Activated naive CD4-positive, alpha-beta T cell treated with anti-CD3 and anti-CD28 coated beads, Interleukin-2, amount 50 U/mL, for 24 hours (primary cell): Measurements from ENCODE around the gene CCDC73.
A peak's percentile ranks its signal among the peaks of the same experiment; 100 is the strongest.
"Not testable (repeated sequence)": the region's sequence is repeated elsewhere in the genome, so short reads cannot be mapped to it uniquely, and the experiment has no call there.

ENCODE experiments used
- H3K27ac Mint-ChIP-seq: one replicate; pipeline ENCODE4 v1.8.0; 2021; ENCODE audit warnings: mild to moderate bottlenecking, mixed read lengths
- H3K27me3 Mint-ChIP-seq: one replicate; pipeline ENCODE4 v1.8.0; 2021; ENCODE audit warnings: mixed read lengths
- H3K36me3 Mint-ChIP-seq: one replicate; pipeline ENCODE4 v1.8.0; 2021; ENCODE audit warnings: mixed read lengths
- H3K4me1 Mint-ChIP-seq: one replicate; pipeline ENCODE4 v1.8.0; 2021; ENCODE audit warnings: mixed read lengths
- H3K4me3 Mint-ChIP-seq: one replicate; pipeline ENCODE4 v1.8.0; 2021; ENCODE audit warnings: mild to moderate bottlenecking, mixed read lengths
- H3K9me3 Mint-ChIP-seq: one replicate; pipeline ENCODE4 v1.8.0; 2021; ENCODE audit warnings: mixed read lengths

CCDC73 gene

DNA sequence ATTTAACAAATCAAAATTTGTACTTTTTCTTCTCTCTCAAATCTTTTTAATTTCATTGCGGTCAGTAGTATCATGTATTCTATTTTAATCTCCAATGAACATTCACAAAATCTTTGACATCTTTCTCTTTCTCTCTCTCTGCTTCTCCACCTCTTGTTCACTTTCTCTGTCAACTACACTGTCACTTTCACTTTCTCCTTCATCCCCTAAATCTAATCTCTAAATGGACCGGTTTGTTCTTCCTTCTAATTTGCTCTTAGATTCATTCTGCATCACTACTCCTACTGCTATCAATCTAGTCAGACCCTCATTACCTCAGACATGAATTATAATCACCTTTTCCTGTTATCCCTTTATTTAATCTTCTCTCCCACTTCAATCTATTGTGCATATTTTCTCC lies 18.6 kb downstream of the CCDC73 start:
- Mint-ChIP-seq H3K36me3 (no peaks in the 10 kb centered on the region), H3K4me3 (peak overlapping the region; percentile 31), H3K9me3 (no peaks in the 10 kb centered on the region), H3K27me3 (no peaks in the 10 kb centered on the region), H3K27ac (no peak overlapping the region), H3K4me1 (peaks cover 12% of the 10 kb centered on the region)

DNA sequence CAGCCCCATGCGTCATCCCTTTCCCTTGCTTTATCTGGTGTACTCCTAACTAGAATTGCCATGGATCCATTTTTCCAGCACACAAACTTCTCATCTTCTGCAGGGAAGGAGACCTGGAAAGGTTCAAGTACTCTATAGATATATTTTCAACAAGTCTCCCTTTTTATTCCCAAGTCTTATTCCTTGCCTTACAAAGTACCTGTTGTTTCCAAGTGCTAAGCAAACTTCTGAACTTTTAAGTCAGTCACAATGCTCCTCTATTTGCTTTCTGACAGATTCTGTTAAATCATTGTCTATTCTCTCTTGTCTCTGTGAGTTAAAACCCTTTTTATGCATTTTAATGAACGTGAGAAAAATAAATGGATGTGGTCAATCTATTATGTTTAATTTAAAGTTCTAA lies 20.4 kb downstream of the CCDC73 start:
- H3K27ac Mint-ChIP-seq = no peak overlapping the region
- peaks cover 12% of the 10 kb centered on the region for H3K4me1 Mint-ChIP-seq
- no peaks in the 10 kb centered on the region for H3K27me3 Mint-ChIP-seq
- no peak overlapping the region for H3K4me3 Mint-ChIP-seq
- no peaks in the 10 kb centered on the region for H3K36me3 Mint-ChIP-seq
- no peaks in the 10 kb centered on the region for H3K9me3 Mint-ChIP-seq

DNA sequence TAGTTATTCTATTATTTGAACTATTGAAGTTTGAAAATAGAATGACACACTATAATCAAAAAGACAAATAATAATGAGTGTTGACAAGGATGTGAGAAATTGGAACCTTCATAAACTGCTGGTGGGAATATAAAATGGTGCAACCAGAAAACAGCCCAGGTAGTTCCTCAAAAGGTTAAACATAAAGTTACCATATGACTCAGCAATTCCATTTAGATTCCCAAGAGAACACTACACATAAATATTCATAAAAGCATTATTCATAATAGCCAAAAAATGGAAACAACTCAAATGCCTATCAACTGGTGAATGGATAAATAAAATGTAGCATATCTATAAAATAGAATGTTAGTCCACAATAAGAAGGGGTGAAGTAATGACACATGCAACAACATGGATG lies 21.7 kb downstream of the CCDC73 start:
- no peak overlapping the region for H3K4me3 Mint-ChIP-seq
- peaks cover 12% of the 10 kb centered on the region for H3K4me1 Mint-ChIP-seq
- no peaks in the 10 kb centered on the region for H3K36me3 Mint-ChIP-seq
- no peak overlapping the region for H3K27ac Mint-ChIP-seq
- no peaks in the 10 kb centered on the region for H3K27me3 Mint-ChIP-seq
- no peaks in the 10 kb centered on the region for H3K9me3 Mint-ChIP-seq

DNA sequence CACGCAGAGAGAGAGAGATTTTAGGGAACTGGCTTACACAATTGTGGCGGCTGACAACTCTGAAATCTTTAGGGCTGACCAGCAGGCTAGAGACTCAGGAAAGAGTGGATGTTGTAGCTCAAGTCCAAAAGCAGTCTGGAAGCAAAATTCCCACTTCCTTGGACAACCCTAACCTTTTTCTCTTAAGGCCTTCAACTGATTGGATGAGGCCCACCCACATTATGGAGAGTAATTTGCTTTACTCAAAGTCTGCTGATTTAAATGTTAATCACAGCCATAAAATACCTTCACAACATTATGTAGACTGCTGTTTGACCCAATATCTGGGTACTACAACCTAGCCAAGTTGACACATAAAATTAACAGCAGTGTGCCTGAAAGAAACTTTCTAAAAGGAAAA lies 32.7 kb downstream of the CCDC73 start:
- H3K4me1 Mint-ChIP-seq, H3K4me3 Mint-ChIP-seq, H3K27ac Mint-ChIP-seq, H3K9me3 Mint-ChIP-seq, H3K36me3 Mint-ChIP-seq: not testable (repeated sequence)
- H3K27me3 Mint-ChIP-seq = peaks cover 11% of the 10 kb centered on the region

DNA sequence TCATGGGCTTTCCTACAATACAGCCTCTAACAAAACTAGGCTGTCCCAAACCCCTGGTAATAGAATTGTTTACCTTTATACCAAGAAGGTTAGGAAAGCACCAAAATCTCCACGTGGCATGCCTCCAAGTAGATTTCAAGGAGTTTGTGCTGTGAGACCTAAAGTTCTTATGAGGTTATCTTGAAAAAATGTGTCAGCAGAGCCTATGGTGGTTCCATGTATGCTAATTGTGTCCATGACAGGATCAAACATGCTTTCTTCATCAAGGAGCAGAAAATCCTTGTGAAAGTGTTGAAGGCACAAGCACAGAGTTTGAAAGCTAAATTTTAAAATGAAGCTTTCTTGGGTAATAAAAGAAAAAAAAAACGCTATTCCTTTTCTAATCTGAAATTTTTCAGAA lies 36.2 kb downstream of the CCDC73 start:
- Mint-ChIP-seq H3K4me1 (no peaks in the 10 kb centered on the region), H3K36me3 (no peaks in the 10 kb centered on the region), H3K27me3 (peaks cover 8% of the 10 kb centered on the region), H3K27ac (no peak overlapping the region), H3K9me3 (no peaks in the 10 kb centered on the region), H3K4me3 (no peak overlapping the region)

DNA sequence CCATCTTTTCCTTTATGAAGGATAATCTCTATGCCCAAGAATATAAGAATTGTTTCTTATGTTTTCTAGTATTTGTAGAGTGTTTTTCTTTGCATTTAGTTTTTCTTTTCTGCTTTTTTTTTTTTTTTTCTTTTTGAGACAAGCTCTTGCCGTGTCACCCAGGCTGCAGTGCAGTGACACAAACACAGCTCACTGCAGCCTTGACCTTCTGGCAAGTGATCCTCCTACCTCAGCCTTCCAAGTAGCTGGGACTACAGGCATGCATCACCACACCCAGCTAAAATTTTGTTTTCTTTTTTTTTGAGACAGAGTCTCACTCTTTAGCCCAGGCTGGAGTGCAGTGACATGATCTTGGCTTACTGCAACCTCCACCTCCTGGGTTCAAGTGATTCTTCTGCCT lies 41.3 kb downstream of the CCDC73 start:
- H3K4me3 Mint-ChIP-seq, H3K9me3 Mint-ChIP-seq, H3K27me3 Mint-ChIP-seq, H3K36me3 Mint-ChIP-seq, H3K4me1 Mint-ChIP-seq, H3K27ac Mint-ChIP-seq: not testable (repeated sequence)

DNA sequence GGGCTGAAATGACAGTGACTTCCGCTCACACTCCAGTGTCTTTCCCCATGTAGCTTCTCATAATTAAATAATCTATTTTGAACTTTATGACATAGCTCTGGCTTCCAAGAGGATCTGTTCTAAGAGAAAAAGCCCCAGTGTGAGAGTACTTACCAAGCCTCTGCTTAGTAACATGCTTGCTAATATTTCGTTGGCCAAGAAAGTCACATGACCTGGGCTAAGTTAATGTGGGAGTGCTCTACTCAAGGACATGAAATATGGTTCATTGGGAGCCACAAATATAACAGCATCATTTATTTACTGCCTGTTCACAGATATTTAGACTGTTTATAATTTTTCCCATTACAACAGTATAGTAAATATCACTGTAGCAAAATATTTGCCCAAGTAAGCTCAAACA lies 42.5 kb downstream of the CCDC73 start:
- Mint-ChIP-seq H3K4me1 (no peaks in the 10 kb centered on the region), H3K27me3 (peaks cover 2% of the 10 kb centered on the region), H3K36me3 (no peaks in the 10 kb centered on the region), H3K4me3 (no peak overlapping the region), H3K27ac (no peak overlapping the region), H3K9me3 (peaks cover 14% of the 10 kb centered on the region)

DNA sequence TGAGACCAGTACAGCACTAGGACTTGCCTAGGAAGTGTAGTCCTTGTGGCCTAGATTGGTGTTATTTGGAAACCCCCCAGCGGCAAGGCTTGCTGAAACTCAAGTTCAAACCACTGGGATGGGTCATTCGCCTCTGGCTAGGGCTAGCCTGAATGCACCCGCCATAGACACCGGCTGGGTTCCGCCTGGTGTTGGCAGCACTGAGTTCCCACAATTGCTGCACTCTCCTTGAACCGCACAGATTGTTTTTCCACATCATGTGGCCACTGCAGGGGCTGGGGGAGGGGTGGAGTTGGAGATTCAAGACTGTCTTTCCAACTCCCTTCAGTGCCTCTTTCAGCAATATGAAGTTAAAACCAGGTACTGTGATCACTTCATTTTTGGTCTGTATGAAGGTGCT lies 43.1 kb downstream of the CCDC73 start:
- Mint-ChIP-seq H3K9me3 (peaks cover 14% of the 10 kb centered on the region), H3K27me3 (peaks cover 2% of the 10 kb centered on the region), H3K4me3 (no peak overlapping the region), H3K27ac (no peak overlapping the region), H3K36me3 (no peaks in the 10 kb centered on the region), H3K4me1 (no peaks in the 10 kb centered on the region)

DNA sequence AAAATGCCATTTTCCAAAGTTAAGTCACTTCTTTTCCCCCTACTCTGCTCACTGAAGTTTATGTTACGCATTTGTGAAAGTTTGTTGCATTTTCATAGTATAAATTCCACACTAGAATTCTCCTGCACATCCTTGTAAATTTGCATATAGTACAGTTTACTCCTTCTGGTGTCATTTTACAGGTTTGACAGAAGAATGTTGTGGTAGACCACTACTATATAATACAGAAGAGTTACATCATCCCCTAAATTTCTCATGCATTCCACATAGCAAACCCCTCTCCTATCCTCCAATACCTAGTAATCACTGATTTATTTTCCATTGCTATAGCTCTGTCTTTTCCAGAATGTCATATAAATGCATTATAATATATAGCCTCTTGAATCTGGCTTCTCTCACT lies 64.5 kb downstream of the CCDC73 start:
- Mint-ChIP-seq H3K27ac (no peak overlapping the region), H3K4me3 (no peak overlapping the region), H3K27me3 (peaks cover 12% of the 10 kb centered on the region), H3K4me1 (no peaks in the 10 kb centered on the region), H3K36me3 (peaks cover 2% of the 10 kb centered on the region), H3K9me3 (peaks cover 11% of the 10 kb centered on the region)

DNA sequence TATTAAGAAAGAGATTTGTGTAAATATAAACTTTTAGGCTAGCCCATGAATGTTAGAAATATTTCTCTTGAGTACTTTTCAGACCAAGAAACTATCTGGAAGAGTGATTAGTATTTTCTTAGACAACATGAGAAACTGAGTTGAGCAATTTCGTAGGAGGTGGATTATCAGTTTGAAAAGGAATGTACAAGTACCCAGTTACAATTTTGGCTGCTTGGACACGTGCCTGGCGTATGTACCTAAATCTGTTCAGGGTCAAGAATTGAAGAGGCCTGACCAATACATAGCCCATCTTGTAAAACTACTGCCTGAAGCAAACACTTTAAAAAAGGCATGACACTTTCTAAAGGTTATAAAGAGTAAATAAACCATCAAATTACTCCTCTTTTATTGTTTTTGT lies 71.1 kb downstream of the CCDC73 start:
- no peaks in the 10 kb centered on the region for H3K9me3 Mint-ChIP-seq
- no peak overlapping the region for H3K4me3 Mint-ChIP-seq
- H3K27ac Mint-ChIP-seq = no peak overlapping the region
- peaks cover 3% of the 10 kb centered on the region for H3K27me3 Mint-ChIP-seq
- H3K4me1 Mint-ChIP-seq = no peaks in the 10 kb centered on the region
- H3K36me3 Mint-ChIP-seq = no peaks in the 10 kb centered on the region

DNA sequence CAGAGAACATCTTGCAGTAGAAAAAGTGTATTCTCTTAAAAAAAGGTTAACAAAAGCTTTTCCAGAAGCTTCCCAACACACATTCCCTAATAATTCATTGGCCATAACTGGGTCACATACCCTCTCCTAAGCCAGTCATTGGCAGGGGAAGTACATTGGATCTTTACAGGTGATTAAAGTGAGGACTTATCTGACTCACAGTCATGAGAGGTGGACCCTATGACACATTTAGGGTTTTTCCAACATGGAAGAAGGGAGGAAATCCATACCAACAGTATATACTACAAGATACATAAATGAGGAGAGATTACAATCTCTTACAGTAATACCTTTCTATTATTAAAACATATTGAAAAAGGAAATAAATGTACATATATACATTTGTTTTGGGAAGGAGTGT lies 72.2 kb downstream of the CCDC73 start:
- Mint-ChIP-seq H3K9me3 (no peaks in the 10 kb centered on the region), H3K27ac (no peak overlapping the region), H3K27me3 (peaks cover 7% of the 10 kb centered on the region), H3K36me3 (no peaks in the 10 kb centered on the region), H3K4me3 (no peak overlapping the region), H3K4me1 (no peaks in the 10 kb centered on the region)

DNA sequence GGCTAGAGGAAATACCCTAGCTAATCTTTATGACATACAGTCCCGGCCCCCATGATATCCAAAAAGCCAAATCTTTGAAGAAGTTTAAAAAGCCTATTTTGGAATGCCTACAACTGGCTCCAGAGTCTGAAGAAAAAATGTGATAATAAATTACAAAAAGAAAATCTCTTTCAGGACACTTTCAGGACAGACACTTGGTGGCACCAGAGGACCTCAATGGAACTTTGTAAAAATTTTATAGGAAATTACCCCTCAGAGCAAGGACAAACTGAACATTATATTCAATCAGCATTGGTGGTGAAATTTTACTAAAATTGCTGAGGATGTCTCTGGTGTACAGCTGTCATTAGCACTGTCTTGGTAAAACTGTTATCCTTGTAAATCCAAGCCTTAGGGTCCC lies 81.0 kb downstream of the CCDC73 start:
- peaks cover 23% of the 10 kb centered on the region for H3K27me3 Mint-ChIP-seq
- H3K27ac Mint-ChIP-seq = no peak overlapping the region
- no peak overlapping the region for H3K4me3 Mint-ChIP-seq
- H3K36me3 Mint-ChIP-seq = no peaks in the 10 kb centered on the region
- H3K4me1 Mint-ChIP-seq = no peaks in the 10 kb centered on the region
- H3K9me3 Mint-ChIP-seq = no peaks in the 10 kb centered on the region

DNA sequence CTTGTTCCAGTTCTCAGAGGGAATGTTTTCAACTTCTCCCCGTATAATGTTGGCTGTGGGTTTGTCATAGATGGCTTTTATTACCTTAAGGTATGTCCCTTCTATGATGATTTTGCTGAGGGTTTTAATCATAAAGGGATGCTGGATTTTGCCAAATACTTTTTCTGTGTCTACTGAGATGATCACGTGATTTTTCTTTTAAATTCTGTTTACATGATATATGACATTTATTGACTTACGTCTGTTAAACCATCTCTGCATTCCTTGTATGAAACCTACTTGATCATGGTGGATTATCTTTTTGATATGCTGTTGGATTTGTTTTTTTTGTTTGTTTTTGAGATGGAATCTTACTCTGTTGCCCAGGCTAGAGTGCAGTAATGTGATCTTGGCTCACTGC lies 85.5 kb downstream of the CCDC73 start:
- Mint-ChIP-seq H3K4me1 (peaks cover 13% of the 10 kb centered on the region), H3K27me3 (peaks cover 16% of the 10 kb centered on the region)
- H3K4me3 Mint-ChIP-seq, H3K27ac Mint-ChIP-seq, H3K36me3 Mint-ChIP-seq, H3K9me3 Mint-ChIP-seq: not testable (repeated sequence)

DNA sequence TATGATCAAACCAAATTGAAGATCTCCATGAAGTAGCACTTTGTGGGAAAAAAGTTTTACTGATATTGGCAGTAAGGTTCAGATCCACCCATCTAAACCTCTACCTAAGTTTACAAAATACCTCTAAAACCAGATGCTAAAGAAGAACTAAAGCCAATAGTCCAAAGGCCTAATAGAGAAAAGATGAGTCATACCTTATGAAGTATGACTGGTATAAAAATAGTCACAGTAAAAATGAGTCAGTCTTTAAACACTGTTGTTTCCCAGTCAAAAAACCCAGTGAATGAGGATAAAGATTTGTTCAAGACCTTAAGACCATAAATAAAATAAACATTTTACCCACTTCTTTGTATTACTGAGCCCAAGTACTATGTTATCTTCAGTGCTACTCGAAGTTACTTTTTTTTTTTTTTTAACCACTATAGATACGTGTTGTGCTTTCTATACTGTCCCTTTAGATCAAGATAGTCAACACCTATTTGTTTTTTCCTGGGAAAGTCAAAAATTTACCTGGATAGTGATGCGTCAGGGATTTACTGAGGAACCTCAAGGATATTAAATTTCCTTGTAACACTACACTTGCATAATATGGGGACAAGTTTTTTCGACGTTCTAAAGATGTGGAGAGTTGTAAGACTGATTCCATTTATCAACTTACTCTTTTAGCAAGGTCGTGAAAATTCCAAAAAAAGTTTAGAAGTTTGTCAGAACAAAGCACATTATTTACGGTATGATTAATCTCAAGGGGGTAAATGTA lies 87.3 kb downstream of the CCDC73 start:
- H3K27ac Mint-ChIP-seq = peak overlapping the region; percentile 71
- H3K4me1 Mint-ChIP-seq = peaks cover 13% of the 10 kb centered on the region
- no peaks in the 10 kb centered on the region for H3K36me3 Mint-ChIP-seq
- H3K4me3 Mint-ChIP-seq = peak overlapping the region; percentile 33
- H3K9me3 Mint-ChIP-seq = no peaks in the 10 kb centered on the region
- H3K27me3 Mint-ChIP-seq = peaks cover 14% of the 10 kb centered on the region

DNA sequence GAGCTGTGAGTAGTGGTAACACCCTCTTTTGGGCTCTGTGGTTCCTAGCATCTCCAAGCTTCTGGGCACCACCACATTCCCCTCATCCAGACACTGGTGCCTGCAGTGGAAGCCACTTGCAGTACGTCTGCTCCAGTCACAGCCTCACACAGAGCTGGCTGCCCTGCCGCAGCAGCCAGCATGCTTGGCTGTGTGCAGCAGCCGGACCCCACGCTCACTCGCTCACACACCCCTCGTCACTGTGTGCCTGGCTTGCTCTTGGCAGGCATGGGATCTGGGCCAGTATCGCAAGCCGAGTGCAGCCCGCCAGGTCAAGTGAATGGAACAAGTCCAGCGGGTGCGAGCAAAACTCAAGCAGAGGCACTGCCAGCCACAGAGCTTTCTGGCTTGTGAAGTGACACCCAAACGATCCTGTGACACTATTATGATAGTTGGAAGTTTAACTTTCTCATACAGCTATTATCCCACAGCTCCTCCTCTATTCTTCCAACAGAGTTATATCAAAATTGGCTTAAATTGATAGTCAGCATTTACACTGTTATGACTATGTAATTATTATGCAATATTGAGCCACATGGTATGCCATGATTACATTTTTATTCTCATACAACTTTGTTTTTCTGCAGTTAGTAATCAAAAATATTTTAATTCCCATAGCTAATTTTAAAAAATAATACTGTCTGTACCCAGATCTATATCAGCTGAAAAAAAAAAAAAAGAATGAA lies 89.0 kb downstream of the CCDC73 start:
- Mint-ChIP-seq H3K4me3 (no peak overlapping the region), H3K4me1 (peaks cover 13% of the 10 kb centered on the region), H3K36me3 (no peaks in the 10 kb centered on the region), H3K27me3 (peaks cover 15% of the 10 kb centered on the region), H3K27ac (no peak overlapping the region), H3K9me3 (no peaks in the 10 kb centered on the region)

DNA sequence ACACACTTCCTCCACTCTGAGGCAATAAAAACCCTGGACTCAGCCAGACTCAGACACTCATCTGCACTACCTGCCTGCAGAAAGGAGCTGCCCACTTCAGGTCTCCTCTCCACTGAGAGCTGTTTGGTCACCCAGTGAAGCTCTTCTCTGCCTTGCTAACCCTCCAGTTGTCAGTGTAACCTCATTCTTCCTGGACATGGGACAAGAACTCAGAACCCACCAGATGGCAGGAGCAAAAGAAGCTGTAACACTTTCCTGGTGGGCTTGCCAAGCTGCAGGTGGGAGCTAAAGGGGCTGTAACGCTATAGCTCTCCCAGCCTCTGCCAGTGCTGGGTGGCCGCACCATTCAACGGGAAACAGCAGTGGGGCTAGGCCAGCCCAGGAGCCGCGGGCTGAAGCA lies 89.7 kb downstream of the CCDC73 start:
- Mint-ChIP-seq H3K36me3 (no peaks in the 10 kb centered on the region), H3K4me1 (peaks cover 13% of the 10 kb centered on the region), H3K9me3 (no peaks in the 10 kb centered on the region), H3K4me3 (no peak overlapping the region), H3K27ac (no peak overlapping the region), H3K27me3 (peaks cover 12% of the 10 kb centered on the region)

DNA sequence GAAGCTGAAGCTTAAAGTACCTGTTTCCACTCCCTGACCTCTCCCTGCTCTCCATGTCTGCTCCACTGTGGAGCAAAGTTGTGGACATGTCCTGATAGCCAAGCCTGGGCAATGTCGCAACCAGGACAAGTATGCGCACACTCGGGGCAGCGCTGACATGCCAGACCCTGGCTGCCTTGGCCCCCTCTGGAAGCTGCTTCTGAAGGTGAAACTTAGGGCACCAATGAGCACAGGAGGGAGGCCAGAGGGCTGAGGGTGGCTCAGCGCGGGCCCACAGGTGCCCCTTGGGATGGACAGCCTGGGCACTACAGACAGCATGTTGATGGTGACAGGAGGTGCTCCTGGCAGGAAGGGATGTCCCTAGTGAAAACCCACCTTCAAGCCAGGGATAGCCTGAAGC lies 90.2 kb downstream of the CCDC73 start:
- H3K27ac Mint-ChIP-seq = no peak overlapping the region
- peaks cover 12% of the 10 kb centered on the region for H3K27me3 Mint-ChIP-seq
- no peaks in the 10 kb centered on the region for H3K36me3 Mint-ChIP-seq
- H3K4me3 Mint-ChIP-seq = no peak overlapping the region
- H3K9me3 Mint-ChIP-seq = no peaks in the 10 kb centered on the region
- H3K4me1 Mint-ChIP-seq = peaks cover 13% of the 10 kb centered on the region
